IMR-90 (cell line): ENCODE results near the gene PLAAT2. TPM values are rescaled to one million over a fixed set of nuclear protein-coding genes. Genes with fewer than 3 reads are reported as not detected.

Experiments used
- ATAC-seq: fragments of 200-7000 bp; cut with Tn5 transposase; 2 replicates; pipeline ENCODE4 v1.9.1; 2020; ENCODE audit warnings: low read depth, mild to moderate bottlenecking, moderate library complexity
- BruUV-seq: library from RNA; stranded (reverse); fragments of 400-500 nt; replicated peaks from 2 replicates; lab custom pipeline; 2021; lab: Mats Ljungman, UMichigan
- CTCF ChIA-PET: fragments of 300-600 bp; formaldehyde crosslinking; extraction: SDS; loops from one replicate; lab custom pipeline; 2021; ENCODE audit warnings: antibody characterized with exemption; lab: Yijun Ruan, JAX
- POLR2A ChIA-PET: fragments of 300-600 bp; sonication (Branson Sonifier 250); formaldehyde crosslinking; loops from one replicate; lab custom pipeline; 2022; ENCODE audit warnings: antibody characterized with exemption; ENCODE audit not compliant: unreplicated experiment; lab: Charles Lee
- DNase-seq: peaks from one replicate; pipeline ENCODE4 v3.0.0; 2013
- H2AFZ ChIP-seq: replicated peaks from 2 replicates; pipeline ENCODE3; 2013; ENCODE audit warnings: low read length, mild to moderate bottlenecking; ENCODE audit not compliant: poor library complexity
- H2AK5ac ChIP-seq: 2 replicates; pipeline ENCODE4 v1.6.1; 2013; ENCODE audit warnings: low read depth, low read length, inconsistent platforms
- H2AK9ac ChIP-seq: replicated peaks from 2 replicates; pipeline ENCODE3; 2013; ENCODE audit warnings: mild to moderate bottlenecking, low read depth, low read length, moderate library complexity; ENCODE audit not compliant: poor library complexity
- H2BK120ac ChIP-seq: 2 replicates; pipeline ENCODE4 v1.6.1; 2013; ENCODE audit warnings: low read depth, low read length, inconsistent platforms
- H2BK15ac ChIP-seq: 3 replicates; pipeline ENCODE4 v1.6.1; 2013; ENCODE audit warnings: low read depth, low read length, inconsistent platforms
- H2BK20ac ChIP-seq: 2 replicates; pipeline ENCODE4 v1.6.1; 2013; ENCODE audit warnings: low read depth, mild to moderate bottlenecking, inconsistent platforms, low read length, moderate library complexity
- H2BK5ac ChIP-seq: 2 replicates; pipeline ENCODE4 v1.6.1; 2013; ENCODE audit warnings: mild to moderate bottlenecking, low read depth, low read length, inconsistent platforms; ENCODE audit not compliant: poor library complexity, severe bottlenecking
- H3K14ac ChIP-seq: replicated peaks from 2 replicates; pipeline ENCODE4 v1.6.1; 2013; ENCODE audit warnings: low read depth, low read length, inconsistent platforms
- H3K18ac ChIP-seq: 2 replicates; pipeline ENCODE4 v1.6.1; 2013; ENCODE audit warnings: low read depth, low read length, control low read depth
- H3K23ac ChIP-seq: 2 replicates; pipeline ENCODE4 v1.6.1; 2013; ENCODE audit warnings: low read depth, low read length, inconsistent platforms
- H3K27ac ChIP-seq: 2 replicates; pipeline ENCODE4 v1.5.1; 2013; ENCODE audit warnings: mild to moderate bottlenecking, control low read depth, low read length; ENCODE audit not compliant: insufficient read depth
- H3K27me3 ChIP-seq: 2 replicates; pipeline ENCODE4 v1.6.1; 2013; ENCODE audit warnings: low read length; ENCODE audit not compliant: control insufficient read depth, insufficient read depth
- H3K36me3 ChIP-seq: 2 replicates; pipeline ENCODE4 v1.6.1; 2013; ENCODE audit warnings: low read length, mixed read lengths; ENCODE audit not compliant: control insufficient read depth, insufficient read depth
- H3K4ac ChIP-seq: 2 replicates; pipeline ENCODE4 v1.6.1; 2013; ENCODE audit warnings: low read depth, low read length, inconsistent platforms
- H3K4me1 ChIP-seq: 2 replicates; pipeline ENCODE4 v1.6.1; 2013; ENCODE audit warnings: low read length, mixed read lengths; ENCODE audit not compliant: control insufficient read depth, insufficient read depth
- H3K4me2 ChIP-seq: 2 replicates; pipeline ENCODE4 v1.6.1; 2013; ENCODE audit warnings: low read depth, mild to moderate bottlenecking, control low read depth, low read length, moderate library complexity
- H3K4me3 ChIP-seq: 2 replicates; pipeline ENCODE4 v1.5.1; 2013; ENCODE audit warnings: low read depth, mild to moderate bottlenecking, control low read depth, low read length, moderate library complexity; ENCODE audit not compliant: insufficient read depth
- H3K56ac ChIP-seq: 2 replicates; pipeline ENCODE4 v1.6.1; 2013; ENCODE audit warnings: low read length, inconsistent platforms; ENCODE audit not compliant: insufficient read depth; ENCODE audit errors: extremely low read depth
- H3K79me1 ChIP-seq, 2 experiments: 2 replicates each; pipeline ENCODE4 v1.6.1; 2013; ENCODE audit warnings: low read length in 2 of 2, inconsistent platforms in 1 of 2, low read depth in 1 of 2
- H3K9ac ChIP-seq: 2 replicates; pipeline ENCODE4 v1.6.1; 2013; ENCODE audit warnings: low read depth, low read length, control low read depth
- H3K9me1 ChIP-seq: 2 replicates; pipeline ENCODE4 v1.6.1; 2013; ENCODE audit warnings: low read length, inconsistent platforms; ENCODE audit not compliant: insufficient read depth
- H3K9me3 ChIP-seq: 2 replicates; pipeline ENCODE4 v1.6.1; 2013; ENCODE audit warnings: low read length; ENCODE audit not compliant: control insufficient read depth, insufficient read depth
- H4K20me1 ChIP-seq: 2 replicates; pipeline ENCODE4 v1.6.1; 2013; ENCODE audit warnings: low read length, inconsistent platforms; ENCODE audit not compliant: insufficient read depth
- H4K5ac ChIP-seq: 2 replicates; pipeline ENCODE4 v1.6.1; 2013; ENCODE audit warnings: mild to moderate bottlenecking, low read depth, low read length, control low read depth
- H4K8ac ChIP-seq, 2 experiments: 2 replicates each; pipeline ENCODE4 v1.6.1; 2013; ENCODE audit warnings: low read depth in 2 of 2, low read length in 2 of 2, control low read depth in 1 of 2, inconsistent platforms in 1 of 2
- H4K91ac ChIP-seq: 2 replicates; pipeline ENCODE4 v1.6.1; 2013; ENCODE audit warnings: low read depth, low read length, inconsistent platforms; ENCODE audit not compliant: insufficient read depth
- ELK1 ChIP-seq: fragments of 150-350 bp; IDR thresholded peaks from 2 replicates; pipeline ENCODE4 v1.6.1; 2016; ENCODE audit warnings: low read depth, mild to moderate bottlenecking, low read length, moderate library complexity, borderline replicate concordance
- MAZ ChIP-seq: IDR thresholded peaks from 2 replicates; pipeline ENCODE4 v1.6.1; 2012; ENCODE audit warnings: low read depth, mild to moderate bottlenecking, low read length, improper control_type of control experiment, moderate library complexity, borderline replicate concordance
- RCOR1 ChIP-seq: IDR thresholded peaks from 2 replicates; pipeline ENCODE4 v1.6.1; 2012; ENCODE audit warnings: mild to moderate bottlenecking, low read length, improper control_type of control experiment; ENCODE audit not compliant: insufficient replicate concordance
- WGBS, 2 experiments: methylation state at CpG; one replicate each; pipeline versions ENCODE4 v1.1.5 to v1.1.7; 2013; ENCODE audit warnings: missing lambda C conversion rate in 2 of 2; ENCODE audit not compliant: insufficient read length in 1 of 2; ENCODE audit errors: extremely low coverage in 2 of 2; 5-methylcytosine and 5-hydroxymethylcytosine counted together
- dilution Hi-C: fragments of 300-500 bp; cut with HindIII; formaldehyde crosslinking; loops from one replicate; pipeline ENCODE4 v1.14.3; 2018; ENCODE audit warnings: low sequenced_read_pairs; ENCODE audit not compliant: unreplicated experiment
- in situ Hi-C: fragments of 300-500 bp; cut with MboI; formaldehyde crosslinking; loops from 3 replicates; pipeline ENCODE4 v1.14.3; 2019; ENCODE audit warnings: low sequenced_read_pairs, inconsistent platforms, mixed read lengths
- intact Hi-C: fragments of 100-400 bp; cut with micrococcal nuclease; formaldehyde crosslinking; loops from 2 replicates; pipeline ENCODE4 v1.10.0; 2022
- polyA plus RNA-seq, 3 experiments: library from polyadenylated mRNA; depleted of rRNA; stranded (reverse); fragments of >200 nt; gene quantifications; 2 replicates each; pipeline ENCODE4 v1.2.3, GENCODE V29; 2012; ENCODE audit warnings: low replicate concordance in 1 of 3
- total RNA-seq: library from RNA; depleted of rRNA; stranded (reverse); fragments of >200 nt; gene quantifications from 2 replicates; pipeline ENCODE4 v1.2.3, GENCODE V29; 2012

PLAAT2 gene
- total and polyA plus RNA-seq, 2 of the 4 experiments (the other 2 are of a cell fraction), result not detected

- Histone ChIP-seq H2AFZ (no peak overlapping the region), H3K36me3 (no peaks in the 10 kb centered on the region), H3K4ac (no peak overlapping the region), H3K27me3 (peaks cover 10% of the 10 kb centered on the region), H3K79me1 (no peaks in the 10 kb centered on the region), H2BK15ac (no peak overlapping the region), H3K4me2 (no peak overlapping the region), H3K14ac (no peak overlapping the region), H3K9me1 (no peaks in the 10 kb centered on the region), H3K18ac (no peak overlapping the region), H3K9ac (no peak overlapping the region), H4K91ac (no peak overlapping the region), H4K20me1 (no peaks in the 10 kb centered on the region), H4K8ac (no peak overlapping the region), H2BK20ac (no peak overlapping the region), H3K4me1 (no peaks in the 10 kb centered on the region), H3K9me3 (no peaks in the 10 kb centered on the region), H3K27ac (no peak overlapping the region), H2AK5ac (no peak overlapping the region), H2AK9ac (no peak overlapping the region), H3K23ac (no peak overlapping the region), H4K5ac (no peak overlapping the region), H2BK5ac (no peak overlapping the region), H3K4me3 (no peak overlapping the region), H3K56ac (no peak overlapping the region), H2BK120ac (no peak overlapping the region)
- intact Hi-C loops, result no loop called here
- ChIA-PET CTCF (no interaction called here), POLR2A (no interaction called here)
- TF ChIP-seq MAZ (no peak), RCOR1 (no peak), ELK1 (no peak)
- no peak for DNase-seq
- in situ Hi-C loops, result no loop called here
- dilution Hi-C loops, result no loop called here
- no peak for ATAC-seq
- WGBS, 2 experiments, result no CpG with 5 or more reads among the region's 4 CpGs
- no TSS peak for BruUV-seq
These were observed 13.8 kb downstream of the PLAAT2 start for GRCh38 chr11:63549411-63549810.
